ENCODE measurements around the gene TSPAN6.
A peak's percentile ranks its signal among the peaks of the same experiment; 100 is the strongest.

Gene TSPAN6, protein sequence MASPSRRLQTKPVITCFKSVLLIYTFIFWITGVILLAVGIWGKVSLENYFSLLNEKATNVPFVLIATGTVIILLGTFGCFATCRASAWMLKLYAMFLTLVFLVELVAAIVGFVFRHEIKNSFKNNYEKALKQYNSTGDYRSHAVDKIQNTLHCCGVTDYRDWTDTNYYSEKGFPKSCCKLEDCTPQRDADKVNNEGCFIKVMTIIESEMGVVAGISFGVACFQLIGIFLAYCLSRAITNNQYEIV

GRCh38 chrX:100636321-100636991 is at the start of gene TSPAN6:
Gene TSPAN6 (minus strand): TSS chrX:100636806. CDS start chrX:100636694, 112 bp downstream.
- peak; percentile 38 for DNase-seq (ENCODE audit: low spot score)

- DNase-seq (ENCODE audit: low spot score): no peak
These were observed 49.3 kb upstream of the TSPAN6 start for GRCh38 chrX:100685997-100686305.

DNA sequence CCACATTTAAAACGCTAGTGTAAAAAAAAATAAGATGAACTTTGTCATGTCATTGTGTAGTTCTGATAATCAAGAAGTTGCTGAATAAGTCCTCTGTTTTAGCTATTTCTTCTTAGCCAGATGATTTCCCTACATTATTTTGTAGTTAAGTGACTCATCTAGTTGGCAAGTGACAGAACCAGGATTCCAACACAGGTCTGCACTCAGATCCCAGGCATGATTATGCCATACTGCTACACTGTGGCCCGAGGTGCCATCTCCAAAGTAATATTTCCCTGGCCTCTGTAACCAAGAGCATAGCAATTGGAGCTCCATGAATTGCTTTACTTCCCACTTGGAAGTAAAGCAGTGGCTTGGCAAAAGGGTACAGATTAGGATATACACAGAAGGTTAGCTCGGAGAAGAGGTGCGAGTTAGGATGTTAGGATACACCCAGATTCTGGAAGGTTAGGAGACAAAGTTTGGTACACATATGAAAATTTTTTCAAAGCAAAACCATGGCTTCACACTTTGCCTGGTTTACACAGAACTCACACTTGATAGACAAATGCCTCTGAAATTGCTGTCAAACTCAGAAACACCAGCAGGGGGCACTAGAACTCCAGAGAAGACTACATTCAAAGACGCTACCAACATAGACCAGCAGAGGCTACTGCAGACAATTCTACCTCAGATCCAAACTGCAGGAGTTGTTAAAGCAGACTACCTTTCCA is 48.8 kb upstream of the TSPAN6 start:
- DNase-seq (ENCODE audit: low spot score): peak; percentile 59

DNA sequence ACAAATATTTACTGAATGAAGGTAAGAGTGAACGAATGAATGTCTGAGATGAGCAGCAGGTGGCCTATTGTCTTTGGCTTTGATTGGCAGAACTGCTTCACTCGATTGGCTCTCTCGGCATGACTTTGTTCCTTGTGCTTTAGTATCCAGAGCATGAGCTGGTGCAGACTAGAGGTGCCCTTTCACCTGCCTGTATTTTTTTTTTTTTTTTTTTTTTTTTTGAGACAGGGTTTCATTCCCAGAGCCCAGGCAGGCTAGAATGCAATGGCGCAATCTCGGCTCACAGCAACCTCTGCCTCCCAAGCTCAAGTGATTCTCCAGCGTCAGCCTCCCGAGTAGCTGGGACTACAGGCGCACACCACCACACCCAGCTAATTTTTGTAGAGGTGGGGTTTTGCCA is 46.3 kb upstream of the TSPAN6 start:
- no peak for DNase-seq (ENCODE audit: low spot score)

DNA sequence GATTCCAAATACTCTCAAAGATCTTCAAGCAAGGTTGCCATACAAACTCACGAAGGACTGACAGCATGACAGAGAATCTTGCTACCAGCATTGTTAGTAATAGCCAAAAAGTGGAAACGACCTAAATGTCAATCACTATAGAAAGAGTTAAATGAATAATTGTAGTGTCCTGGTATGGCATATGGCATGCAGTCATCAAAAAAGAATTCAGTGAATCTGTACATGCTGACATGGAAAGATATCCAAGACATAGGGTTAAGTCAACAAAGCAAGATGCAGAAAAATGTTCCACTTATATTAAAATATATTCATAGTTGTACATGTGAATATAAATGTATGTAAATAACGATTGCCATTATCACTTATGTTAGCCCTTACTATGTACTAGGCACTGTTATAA is 45.0 kb upstream of the TSPAN6 start:
- DNase-seq (ENCODE audit: low spot score): no peak

DNA sequence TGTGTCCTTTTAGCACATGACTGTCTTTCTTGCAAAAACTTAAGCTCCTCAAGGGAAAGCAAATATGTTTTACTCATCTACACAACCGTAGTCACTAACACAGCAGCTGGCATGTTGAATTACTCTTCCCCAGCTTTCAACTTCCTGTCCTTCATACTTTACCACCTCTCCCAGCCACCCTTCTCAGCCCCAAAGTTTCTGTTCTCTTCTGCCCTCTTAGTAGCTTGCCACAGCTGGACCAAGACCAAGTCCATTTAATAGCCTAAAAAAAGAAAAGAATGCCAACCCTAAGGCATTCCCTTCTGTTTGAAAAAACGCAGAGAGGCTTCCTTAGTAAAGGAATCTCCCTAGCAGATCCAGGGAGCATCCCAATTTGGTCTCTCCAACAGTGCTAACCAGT is 44.1 kb upstream of the TSPAN6 start:
- no peak for DNase-seq (ENCODE audit: low spot score)

DNA sequence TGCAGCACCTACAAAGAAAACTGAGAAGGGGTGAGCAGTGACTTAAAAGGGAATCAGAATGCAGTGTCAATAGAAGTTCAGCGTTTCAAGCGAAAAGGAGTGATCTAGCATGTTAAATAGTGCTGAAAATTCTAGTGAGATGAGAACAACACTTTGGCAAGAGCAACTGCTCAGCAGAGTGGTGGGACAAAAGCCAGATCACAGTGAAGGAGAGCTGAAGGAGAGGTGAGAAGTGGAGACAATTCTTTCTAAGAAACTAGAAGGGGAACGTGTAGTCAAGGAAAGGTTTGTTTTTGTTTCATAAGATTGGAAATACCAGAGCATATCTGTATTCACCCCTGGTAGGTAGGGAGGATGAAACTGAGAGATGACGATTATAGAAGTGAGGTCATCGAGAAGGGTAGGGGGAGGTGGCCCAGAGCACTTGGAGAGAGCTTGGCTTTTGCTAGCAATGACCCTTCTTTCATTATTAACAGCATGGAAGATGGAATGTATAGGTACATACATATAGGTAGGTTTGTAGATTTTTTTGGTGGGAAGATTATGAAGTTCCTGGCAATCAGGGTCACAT is 41.1 kb upstream of the TSPAN6 start:
- DNase-seq (ENCODE audit: low spot score): no peak

- DNase-seq (ENCODE audit: low spot score): no peak
These were observed 38.1 kb upstream of the TSPAN6 start for GRCh38 chrX:100674705-100675104.

DNA sequence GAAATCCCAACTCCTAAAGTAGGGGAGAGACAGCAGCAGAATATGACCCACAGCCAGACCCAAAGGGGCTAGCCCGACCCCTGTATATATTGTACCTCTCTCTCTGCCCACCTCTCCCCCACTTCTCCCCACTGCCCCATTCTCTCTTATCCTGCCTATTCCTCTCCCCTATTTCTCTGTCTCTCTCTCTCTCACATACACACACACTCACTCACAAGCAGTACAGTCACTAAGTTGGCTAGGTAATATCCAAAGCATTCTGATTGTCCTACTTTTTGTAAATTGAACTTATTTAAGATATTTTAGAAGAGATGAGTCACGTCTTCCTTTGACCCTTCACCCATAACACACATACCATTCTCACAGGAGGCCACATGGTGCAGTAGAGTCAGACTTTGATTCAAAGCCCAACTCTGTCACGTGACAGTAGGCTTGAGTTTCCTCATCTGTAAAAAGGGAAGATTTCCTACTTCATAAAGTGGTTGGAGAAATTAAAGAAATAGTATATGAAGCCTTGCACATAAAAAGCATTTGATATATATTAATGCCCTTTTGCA is 36.9 kb upstream of the TSPAN6 start:
- no peak for DNase-seq (ENCODE audit: low spot score)

GRCh38 chrX:100672966-100673365 is 36.4 kb upstream of the TSPAN6 start:
- no peak for DNase-seq (ENCODE audit: low spot score)

GRCh38 chrX:100663642-100664041 is 27.0 kb upstream of the TSPAN6 start:
- no peak for DNase-seq (ENCODE audit: low spot score)

GRCh38 chrX:100662796-100663195 is 26.2 kb upstream of the TSPAN6 start:
- DNase-seq (ENCODE audit: low spot score): no peak

DNA sequence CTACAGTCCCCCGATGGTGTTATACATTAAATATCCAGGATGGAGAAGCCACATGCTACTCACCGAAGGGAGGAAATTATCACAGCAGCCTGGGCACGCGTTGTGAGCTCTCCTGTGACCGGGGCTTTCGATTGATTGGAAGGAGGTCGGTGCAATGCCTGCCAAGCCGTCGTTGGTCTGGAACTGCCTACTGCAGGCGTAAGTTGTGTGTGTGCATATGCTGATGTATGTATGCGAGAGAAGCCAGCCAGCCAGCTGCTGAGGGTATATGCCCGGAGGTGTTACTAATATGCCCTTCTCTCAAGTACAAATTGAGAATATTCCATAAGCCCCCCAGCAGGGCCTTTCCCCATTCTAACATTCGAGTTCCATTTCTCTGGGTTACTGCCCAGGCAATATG is 25.6 kb upstream of the TSPAN6 start:
- DNase-seq (ENCODE audit: low spot score): no peak

DNA sequence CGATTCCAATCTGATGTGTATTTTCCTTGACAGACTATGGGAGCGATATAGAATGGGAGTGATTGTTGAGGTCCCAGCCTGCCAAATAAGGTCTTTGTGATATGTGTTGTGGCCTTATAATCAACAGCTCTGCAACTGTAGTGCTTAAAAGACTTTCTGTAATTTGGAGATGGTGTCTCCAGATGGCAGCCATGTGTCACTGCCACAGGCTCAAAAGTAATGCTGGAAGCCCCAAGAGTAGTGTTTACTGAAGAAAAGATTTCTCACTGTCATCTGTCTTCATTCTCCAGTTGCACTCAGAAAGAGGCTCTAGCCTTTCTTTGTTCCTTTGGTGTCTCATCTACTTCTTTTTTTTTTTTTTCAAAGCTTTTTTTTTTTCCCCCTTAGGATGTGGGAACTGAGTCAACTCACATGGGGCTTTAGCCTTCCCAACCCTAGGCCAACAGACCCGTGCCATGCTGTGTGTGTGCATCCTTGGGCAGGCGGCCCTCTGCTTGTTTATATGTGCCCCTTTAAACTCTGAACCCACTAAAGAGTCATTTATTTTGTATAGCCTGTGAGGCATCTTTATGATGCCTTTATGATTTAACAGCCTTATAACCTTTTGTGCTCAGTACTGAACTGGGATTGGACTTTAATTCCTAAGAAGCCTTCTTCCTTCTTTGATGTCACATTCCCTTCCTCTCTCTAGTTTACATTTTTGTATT is 23.0 kb upstream of the TSPAN6 start:
- DNase-seq (ENCODE audit: low spot score): no peak

GRCh38 chrX:100658941-100659381 is 22.4 kb upstream of the TSPAN6 start:
- no peak for DNase-seq (ENCODE audit: low spot score)

GRCh38 chrX:100654261-100654660 is 17.7 kb upstream of the TSPAN6 start:
- no peak for DNase-seq (ENCODE audit: low spot score)

DNA sequence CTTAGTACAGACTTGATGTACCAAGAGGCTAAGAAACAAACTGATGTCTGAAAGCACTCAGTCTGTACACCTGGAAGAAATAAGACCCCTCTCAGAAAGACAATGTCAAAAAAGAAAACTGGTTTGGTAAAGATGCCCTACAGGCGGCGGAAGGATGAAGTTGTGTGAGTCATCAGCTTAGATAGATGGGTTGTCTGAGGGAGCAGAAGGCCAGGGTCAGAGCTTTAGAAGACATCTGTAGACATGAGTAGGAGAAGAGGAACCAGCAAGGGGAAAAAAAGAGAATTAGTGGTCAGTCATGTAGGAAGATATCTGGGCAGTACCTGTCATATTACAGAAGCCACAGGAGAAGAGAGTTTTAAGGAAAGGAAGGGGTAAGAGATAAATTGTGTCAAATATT is 15.7 kb upstream of the TSPAN6 start:
- no peak for DNase-seq (ENCODE audit: low spot score)

- no peak for DNase-seq (ENCODE audit: low spot score)
These were observed 14.2 kb upstream of the TSPAN6 start for GRCh38 chrX:100650841-100651240.

GRCh38 chrX:100649550-100650356 is 13.1 kb upstream of the TSPAN6 start:
- no peak for DNase-seq (ENCODE audit: low spot score)

DNA sequence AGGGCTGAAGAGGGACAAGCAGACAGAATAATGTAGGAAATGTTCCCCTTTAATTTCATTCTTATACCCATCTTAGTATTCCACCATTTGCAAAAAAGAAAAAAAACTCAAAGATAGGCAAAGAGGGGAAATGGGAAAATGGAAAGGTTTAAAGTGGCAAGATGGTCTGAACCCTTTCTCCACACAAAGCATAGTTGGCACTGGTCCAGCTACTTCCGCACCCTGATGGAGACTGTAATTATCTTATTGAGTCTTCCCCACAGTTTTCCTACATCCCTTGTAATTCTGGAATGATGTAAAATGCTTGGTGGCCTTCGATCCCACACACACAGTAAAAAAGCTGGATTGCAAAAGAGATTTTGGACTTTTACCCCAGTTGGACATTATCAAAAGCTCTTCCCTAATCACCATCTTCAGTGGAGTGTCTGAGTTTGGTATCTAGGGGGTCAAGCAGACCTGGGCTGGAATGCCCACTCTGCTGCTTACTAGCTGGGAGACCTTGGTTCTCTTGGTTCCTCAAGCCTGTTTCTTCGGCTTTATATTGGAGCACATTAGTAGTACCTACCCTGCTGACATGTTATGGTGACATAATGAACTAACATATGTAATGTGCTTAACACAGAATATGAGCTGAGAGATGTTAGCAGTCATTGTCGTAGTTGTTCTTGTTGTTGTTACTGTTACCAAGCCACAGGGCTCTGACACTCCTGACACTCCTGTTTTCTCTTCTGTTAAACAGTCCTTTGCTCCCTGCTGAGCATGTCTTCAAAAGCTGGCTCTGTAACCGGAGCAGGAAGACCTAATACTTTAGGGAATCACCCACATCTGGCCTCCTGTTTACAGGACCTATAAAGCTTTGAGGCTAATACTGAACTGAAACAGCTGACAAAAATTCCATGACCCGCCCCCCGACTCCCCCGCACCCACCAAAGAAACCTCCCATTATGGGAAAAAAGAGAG is 12.1 kb upstream of the TSPAN6 start:
- no peak for DNase-seq (ENCODE audit: low spot score)

All from putamen (tissue), 1 donor.